ENCODE data around the gene CHD6.

Gene CHD6, protein sequence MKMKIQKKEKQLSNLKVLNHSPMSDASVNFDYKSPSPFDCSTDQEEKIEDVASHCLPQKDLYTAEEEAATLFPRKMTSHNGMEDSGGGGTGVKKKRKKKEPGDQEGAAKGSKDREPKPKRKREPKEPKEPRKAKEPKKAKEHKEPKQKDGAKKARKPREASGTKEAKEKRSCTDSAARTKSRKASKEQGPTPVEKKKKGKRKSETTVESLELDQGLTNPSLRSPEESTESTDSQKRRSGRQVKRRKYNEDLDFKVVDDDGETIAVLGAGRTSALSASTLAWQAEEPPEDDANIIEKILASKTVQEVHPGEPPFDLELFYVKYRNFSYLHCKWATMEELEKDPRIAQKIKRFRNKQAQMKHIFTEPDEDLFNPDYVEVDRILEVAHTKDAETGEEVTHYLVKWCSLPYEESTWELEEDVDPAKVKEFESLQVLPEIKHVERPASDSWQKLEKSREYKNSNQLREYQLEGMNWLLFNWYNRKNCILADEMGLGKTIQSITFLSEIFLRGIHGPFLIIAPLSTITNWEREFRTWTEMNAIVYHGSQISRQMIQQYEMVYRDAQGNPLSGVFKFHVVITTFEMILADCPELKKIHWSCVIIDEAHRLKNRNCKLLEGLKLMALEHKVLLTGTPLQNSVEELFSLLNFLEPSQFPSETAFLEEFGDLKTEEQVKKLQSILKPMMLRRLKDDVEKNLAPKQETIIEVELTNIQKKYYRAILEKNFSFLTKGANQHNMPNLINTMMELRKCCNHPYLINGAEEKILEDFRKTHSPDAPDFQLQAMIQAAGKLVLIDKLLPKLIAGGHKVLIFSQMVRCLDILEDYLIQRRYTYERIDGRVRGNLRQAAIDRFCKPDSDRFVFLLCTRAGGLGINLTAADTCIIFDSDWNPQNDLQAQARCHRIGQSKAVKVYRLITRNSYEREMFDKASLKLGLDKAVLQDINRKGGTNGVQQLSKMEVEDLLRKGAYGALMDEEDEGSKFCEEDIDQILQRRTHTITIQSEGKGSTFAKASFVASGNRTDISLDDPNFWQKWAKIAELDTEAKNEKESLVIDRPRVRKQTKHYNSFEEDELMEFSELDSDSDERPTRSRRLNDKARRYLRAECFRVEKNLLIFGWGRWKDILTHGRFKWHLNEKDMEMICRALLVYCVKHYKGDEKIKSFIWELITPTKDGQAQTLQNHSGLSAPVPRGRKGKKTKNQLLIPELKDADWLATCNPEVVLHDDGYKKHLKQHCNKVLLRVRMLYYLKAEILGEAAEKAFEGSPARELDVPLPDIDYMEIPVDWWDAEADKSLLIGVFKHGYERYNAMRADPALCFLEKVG (N-terminal part only)

DNA sequence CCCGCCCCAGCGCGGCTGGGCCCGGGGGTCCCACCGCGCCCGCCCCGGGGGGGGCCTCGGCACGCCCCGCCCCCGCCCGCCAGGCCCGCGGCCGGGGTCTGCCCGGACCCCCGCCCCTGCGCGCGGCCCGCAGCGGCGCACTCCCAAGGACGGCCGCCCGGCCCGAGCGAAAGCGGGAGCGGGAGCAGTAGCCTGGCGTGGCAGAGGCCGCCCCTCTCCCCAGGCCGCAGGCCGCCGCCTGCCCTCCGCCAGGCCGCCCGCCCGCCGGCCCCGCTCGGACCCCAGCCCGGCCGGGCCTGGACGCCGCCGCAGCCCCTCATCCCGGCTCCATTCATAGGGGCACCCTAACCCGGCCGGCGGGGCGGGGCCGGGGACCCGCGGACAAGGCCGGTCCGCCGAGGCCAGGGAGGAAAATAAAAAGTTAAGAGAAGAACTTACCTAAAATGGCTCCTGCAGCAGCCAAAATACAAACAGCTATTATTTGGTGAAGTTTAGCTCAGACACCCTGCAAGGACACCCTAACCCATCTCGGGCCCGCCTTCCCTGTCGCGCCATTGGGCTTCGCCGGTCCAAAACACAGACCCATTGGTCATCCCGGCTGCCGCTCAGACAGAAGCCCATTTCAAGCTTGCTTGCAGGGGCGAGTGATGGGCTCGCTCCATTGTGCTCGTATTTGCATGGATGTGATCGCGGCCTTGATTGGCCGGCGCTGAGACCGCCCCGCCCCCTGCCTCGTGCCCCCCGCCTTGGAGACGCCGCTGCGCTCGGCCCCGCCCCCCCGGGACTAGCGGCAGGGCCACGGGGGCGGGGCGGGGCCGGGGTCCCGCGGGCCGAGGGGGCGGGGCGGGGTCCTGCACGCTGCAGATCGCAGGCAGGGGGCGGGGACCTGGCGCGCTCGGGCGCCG lies at the start of gene CHD6:
Gene CHD6, minus strand, starts transcription at position 476 of the 905 bp plus-strand sequence. CDS start 67,040 bp downstream, outside the sequence.
- peak; percentile 99 for DNase-seq

DNA sequence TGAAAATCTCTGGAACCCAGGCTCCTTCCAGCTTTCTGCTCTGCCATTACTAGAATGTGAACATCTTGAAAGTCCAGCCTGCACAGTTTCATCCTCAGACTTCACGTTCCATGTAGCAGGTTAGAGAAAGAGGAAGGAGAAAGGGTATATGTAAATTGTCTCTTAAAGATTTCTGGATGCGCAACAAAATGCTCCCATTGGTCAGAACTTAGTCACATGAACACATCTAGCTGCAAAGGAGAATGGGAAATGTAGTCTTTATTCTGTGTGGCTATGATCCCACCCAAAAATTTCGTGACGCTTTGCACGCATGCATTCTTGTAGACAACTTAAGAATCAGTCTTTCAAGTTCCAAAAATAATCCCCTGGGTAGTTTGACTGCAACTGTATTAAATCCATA lies 46.4 kb upstream of the CHD6 start:
- no peak for DNase-seq

DNA sequence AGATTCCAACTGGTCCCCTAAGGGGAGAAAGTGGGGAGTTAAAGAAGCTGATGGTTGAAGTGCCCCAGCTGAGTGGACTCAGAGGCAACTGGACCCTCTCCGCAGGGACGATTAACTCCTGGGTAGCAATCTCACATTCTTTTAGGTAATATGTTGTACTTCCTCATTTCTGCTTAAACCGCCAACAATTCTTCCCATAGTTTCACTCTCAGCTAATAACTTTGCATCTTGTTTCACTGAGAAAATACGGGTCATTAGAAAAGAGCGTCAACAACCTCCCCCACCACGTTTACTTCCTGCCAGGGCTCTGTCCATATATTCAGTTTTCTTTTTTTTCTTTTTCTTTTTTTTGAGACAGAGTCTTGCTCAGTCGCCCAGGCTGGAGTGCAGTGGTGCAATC lies 39.5 kb upstream of the CHD6 start:
- no peak for DNase-seq

DNA sequence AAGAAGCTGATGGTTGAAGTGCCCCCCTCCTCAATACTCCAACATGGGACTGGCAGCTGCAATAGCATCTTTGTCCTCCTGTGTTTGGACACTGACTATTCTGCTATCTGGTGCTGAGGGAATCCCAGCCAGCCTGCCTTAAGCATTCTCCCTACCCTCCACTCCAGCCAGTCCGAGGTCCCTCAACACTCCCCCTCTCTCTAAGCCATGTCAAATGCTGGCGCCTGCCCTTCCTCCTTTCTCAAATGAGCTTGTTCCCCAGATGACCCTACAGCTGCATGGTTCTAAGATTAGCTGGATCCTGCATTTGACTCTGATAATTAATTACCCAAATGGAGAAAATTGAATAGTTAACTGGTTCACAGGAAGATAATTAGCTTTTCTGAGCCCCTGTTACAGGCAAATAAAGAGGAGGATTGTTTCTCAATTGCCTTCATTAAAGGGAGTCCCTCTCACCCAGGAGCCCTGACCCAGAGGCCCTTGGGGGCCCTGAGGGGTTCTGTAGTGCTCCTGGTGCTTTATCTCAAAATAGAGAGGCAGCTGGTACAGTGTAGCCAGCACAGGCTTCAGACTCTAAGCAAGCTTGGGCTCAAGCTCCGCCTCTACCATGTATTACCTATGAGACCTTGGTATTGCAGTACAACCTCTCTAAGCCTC lies 37.9 kb upstream of the CHD6 start:
- no peak for DNase-seq

DNA sequence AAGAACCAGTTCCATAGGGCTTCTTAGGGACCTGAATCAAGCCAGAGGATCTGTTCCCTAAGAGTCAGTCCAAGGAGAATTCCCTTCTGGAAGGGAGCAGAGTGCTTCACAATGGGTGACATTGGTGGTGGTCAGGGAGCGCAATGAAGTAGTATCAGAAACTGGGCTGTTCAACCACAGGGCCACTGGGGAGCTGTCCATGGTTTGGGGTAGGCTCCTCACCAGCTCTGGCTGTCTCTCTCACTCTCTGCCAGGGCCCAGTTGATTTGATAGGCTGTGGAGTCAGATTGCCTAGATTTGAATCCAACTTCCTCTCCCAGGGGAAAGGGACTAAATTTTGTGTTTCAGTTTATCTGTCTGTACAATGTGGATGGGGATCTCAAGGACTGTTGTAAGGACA lies 36.7 kb upstream of the CHD6 start:
- no peak for DNase-seq

DNA sequence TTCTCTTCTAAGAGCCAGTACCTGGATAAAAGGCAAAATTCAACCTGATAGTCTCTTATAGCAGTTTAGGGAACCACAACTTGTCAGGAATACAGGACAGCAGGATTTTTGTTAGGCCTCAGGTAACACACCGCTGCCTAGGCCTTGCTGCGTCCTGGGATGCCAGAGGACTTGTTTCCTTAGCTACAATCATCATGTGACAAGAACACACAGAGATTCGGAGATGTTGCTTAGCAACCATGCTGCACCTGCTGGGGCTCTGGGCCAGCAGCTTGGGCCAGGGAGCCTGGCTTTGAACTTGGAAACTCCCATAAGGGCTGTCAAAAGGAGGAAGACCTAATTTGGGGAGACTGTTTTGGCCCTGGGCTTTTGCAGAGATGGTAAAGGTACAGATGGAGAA lies 36.1 kb upstream of the CHD6 start:
- DNase-seq: no peak

DNA sequence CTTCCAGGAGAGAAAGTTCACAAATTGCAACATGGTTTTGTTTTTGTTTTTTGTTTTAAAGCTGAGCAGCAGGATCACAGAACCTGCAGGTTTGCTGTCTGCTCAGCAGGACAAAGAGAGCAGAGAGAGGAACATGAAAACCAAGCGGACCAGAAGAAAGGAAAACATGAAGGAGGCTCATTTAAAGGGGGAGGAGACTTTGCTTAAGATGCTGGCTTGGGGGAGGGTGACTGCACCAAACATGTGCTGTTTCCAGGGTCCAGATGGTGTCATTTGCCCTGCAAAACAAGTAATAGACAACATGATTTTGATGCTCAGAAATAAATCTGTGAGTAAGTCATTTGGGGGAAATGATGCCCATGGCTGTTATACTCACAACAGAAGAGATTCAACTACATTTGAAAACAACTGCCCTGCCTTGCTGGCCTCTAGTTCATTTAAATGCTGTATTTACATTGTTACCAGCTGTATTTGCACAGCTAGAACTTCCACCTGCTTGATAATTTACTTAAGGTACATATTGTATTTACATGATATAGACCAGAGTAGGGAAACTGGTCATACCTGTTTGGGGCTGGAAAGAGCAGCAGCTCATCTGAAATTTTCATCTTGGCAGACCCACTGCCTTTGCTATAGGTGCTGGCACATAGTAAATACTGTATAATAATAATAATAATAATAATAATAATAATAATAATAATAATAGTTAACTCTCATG lies 32.2 kb upstream of the CHD6 start:
- DNase-seq: no peak

DNA sequence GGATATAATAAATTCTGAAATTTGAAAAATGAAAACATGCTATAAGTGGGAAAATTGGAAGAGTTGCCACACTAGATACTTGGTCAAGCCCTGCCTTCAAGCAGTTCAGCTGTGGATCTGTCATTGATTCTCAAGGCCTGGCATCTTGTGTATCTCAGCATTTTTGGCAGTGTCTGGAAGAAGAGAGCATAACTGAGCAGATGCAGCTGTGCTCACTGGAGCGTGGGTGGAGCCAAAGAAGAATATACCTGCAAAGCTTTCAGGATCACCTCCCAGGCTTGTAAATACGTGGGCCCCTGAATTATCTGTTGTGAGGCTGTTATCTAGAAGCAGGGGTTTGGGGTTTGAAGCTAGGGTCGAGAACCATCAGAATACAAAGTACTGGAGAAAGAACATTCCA lies 31.3 kb upstream of the CHD6 start:
- DNase-seq: no peak

DNA sequence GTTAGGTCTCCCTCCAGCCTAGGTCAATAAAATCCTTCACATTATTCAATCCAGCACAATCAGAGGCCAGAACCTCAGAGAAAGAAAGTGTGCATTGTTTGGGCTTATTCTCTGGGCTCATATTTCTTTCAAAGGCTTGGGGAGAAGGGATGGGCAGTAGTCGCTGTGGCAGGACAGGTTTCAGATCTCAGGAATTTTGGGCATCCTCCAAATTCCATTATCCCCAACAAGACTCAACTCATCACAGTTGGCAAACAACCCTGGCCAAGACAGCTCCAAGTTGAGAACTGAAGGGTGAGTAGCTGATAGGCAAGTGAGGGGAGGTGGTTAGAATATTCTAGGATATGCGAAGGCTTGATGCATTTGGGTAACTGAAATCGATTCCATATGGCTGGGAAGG lies 27.2 kb upstream of the CHD6 start:
- no peak for DNase-seq

DNA sequence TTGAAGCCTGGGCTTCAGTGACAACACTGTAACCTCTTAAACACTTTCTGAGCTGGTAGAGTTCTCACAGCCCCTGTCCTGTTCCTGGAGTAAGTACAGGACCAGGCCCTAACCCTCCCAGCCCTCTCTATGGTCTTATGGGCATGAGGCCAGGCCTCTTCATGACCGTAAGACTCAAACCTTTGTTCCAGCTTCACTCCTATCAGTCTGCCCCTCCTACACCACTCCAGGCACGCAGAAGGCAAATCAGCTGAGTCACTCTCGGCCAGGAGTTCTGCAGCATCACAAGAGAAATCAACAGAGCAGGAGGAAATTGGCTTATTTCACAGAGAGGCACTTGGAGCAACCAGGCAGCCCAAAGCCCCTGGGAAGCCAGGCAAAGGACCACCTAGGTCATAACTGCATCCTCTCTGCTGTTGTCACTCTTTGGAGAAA lies 25.3 kb upstream of the CHD6 start:
- DNase-seq: no peak

DNA sequence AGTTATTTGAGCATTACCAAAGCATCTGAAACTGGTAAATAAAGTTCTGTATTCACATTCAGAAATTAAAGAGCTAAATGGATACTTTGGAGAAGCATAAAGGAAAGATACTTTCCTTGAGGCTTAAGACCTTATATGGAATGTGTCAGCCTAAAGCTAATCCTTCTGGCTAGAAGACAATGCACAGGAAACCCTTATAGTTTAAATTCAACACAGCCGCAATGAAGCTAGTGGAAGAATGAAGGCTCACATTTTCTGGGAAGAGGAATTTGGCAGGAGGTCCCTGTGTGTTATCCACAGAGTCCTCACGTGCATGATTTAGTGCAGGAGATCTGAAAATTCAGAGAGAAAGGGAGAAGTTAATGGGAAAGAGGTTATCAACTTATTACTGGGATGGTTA lies 21.5 kb upstream of the CHD6 start:
- no peak for DNase-seq

DNA sequence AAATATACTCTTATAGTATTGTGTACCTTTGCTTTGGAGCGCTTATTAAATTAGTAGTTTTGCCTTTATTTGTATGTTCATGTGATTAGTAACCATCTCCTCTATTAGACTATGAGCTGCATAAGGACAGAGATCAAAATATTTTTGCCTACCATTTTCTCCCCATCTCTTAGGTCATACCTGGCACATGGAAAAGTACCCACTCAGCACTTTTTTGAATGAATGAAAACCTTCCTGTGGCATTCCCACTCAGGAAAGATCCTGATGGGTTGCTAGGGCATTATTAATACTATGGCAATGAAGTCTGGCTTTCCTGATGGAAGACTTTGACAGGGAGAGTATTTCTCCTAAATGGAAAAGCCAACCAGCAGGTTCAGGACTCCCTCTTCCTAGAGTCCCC lies 20.3 kb upstream of the CHD6 start:
- DNase-seq: no peak

DNA sequence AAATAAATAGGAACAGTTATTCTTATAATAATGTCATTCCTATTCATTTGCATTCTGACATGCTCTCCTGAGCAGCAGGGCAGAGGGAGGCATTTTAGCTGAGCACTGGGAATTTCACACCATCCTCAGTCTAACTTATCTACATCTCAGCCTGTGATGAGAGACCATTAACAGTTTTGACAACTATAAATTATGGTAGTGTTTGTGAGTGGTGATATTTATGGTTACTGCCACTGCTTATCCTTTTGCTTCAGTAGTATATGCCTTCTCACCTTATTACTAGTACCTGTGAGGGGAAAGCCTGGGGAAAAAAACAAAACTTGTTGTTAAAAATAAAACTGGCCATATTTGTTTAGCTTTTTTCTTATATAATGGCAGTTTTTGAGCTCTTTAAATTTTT lies 17.0 kb upstream of the CHD6 start:
- DNase-seq: no peak

DNA sequence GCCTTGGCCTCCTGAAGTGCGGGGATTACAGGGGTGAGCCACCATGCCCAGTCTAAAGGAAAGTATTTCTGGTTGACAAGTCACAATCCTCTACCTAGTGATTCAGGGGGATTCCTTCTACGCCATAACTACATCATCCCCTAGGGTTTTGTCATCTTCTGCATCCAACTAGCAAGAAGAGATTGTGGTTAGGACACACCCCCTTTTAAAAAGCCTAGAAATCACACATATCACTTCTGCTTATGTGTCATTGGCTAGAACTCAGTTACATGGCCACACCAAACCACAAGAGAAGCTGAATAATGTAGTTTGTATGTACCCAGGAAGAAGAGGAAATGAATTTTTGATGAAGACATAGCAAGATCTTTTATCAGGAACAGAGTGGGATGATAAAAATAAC lies 14.7 kb upstream of the CHD6 start:
- DNase-seq: no peak

DNA sequence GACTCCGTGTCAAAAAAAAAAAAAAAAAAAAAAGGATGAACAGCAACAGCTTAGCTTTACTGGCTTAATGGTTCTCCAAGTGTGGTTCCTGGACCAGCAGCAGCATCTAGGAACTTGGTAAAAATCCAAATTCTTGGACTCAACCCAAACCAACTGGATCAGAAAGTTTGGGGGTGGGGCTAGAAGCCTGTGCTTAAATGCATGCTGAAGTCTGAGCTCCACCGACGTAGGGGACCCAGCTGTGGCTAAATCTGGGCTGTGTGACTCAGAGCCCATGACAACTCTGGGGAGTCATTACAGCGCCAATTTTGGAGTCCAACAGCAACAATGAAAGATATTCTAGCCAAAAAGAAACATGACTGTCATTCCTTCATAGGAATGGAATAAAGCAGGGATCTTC lies 13.6 kb upstream of the CHD6 start:
- no peak for DNase-seq

DNA sequence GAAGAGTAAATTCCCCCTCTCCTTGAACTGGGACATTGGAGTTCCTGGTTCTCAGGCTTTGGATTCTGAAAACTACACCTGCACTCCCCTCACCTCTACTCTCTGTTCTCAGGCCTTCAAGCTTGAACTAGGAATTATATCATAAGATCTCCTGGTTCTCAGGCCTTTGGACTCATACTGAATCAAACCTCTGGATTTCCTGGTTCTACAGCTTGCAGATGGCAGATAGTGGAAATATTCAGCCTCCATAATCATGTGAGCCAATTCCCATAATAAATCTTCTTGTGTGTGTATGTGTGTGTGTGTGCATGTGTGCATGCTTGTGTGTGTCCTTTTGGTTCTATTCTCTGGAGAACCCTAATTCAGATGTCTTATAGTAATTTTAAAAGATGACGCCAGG lies 12.7 kb upstream of the CHD6 start:
- DNase-seq: no peak

DNA sequence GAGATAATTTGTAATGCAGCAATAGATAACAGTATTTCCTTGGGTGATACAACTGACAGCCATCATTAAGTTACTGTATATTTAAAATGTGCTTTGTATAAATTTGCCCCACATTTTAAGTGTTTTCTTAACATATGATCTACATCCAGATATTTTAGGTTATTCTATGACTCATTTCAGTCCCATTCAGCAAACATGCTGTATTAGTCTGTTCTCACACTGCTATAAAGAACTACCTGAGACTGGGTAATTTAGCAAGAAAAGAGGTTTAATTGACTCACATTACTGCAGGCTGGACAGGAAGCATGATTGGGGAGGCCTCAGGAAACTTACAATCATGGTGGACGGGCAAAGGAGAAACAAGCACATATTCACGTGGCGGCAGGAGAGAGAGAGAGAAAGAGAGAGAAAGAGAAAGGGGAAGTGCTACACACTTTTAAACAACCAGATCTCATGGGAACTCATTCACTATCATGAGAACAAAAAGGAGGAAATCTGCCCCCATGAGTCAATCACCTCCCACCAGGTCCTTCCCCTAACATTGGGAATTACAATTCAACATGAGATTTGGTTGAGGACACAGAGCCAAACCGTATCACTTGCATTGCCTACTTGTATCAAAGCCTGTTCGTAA lies 9.6 kb upstream of the CHD6 start:
- no peak for DNase-seq

DNA sequence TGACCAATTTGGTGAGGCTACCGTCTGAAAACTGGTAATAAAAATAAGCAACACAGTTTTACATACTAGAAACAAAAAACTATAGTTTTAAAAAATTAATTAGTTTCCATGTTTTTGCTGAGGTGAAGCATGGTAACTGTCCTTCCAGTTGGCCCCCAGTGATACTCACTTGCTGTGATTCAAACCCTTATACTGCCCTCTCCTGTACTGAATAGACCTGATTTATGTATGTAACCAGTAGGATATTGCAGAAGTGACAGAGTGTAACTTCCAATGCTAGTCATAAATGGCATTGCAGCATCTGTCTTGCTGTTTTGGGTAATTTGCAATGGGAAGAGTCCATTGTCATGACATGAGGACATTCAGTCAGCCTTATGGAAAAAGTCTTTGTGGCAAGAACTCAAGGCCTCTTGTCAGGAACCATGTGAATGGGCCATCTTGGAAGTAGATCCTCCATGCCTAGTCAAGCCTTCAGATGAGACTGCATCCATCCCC lies 8.9 kb upstream of the CHD6 start:
- DNase-seq: no peak

DNA sequence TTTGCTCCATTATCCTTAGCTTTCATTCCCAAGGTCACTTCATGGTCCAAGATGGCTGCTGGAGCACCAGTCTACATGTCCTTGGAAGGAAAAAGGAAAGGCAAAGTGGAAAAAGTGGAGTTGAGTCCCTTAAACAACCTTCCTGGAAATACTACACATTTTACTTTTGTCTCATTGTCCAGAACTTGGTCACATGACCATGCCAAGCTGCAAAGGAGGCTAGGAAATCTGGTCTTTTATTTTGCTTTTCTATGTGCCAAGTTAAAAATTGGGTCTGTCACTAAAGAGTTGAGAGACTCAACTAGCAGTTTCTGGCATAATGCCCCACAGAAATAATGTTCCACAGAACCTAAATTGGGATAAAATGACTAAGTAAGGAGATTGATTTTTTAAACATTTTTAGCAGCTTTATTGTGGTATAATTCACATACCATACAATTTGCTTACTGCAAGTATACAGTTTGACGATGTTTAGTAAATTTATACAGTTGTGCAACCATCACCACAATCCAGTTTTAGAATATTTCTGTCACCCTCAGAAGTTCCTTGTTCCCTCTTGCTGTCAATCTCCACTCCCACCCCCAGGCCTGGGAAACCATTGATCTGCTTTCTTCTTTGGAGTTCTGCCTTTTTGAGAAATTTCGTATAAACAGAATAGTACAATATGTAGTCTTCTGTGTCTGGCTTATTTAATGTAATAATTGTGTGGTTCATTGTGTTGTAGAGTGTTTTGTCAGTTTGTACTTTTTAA lies 5.6 kb upstream of the CHD6 start:
- no peak for DNase-seq
